SK-N-SH treated with all-trans-retinoic acid at 6 μM for 48 hours (cell line): Measurements from ENCODE around the gene NUP210.

ENCODE experiments used
- ESRRG ChIP-seq: fragments of 250-450 bp; sonication (Bioruptor Pico); IDR thresholded peaks from 2 replicates; pipeline ENCODE4 v1.6.1; 2021; ENCODE audit warnings: mild to moderate bottlenecking
- RARB ChIP-seq: fragments of 250-450 bp; sonication (Bioruptor Pico); IDR thresholded peaks from 2 replicates; pipeline ENCODE4 v1.8.0; 2021; ENCODE audit warnings: mild to moderate bottlenecking, moderate library complexity
- TOX ChIP-seq: fragments of 250-450 bp; sonication (Bioruptor Pico); IDR thresholded peaks from 2 replicates; pipeline ENCODE4 v1.8.0; 2021; ENCODE audit warnings: mild to moderate bottlenecking, moderate library complexity, borderline replicate concordance
- ZC3H10 ChIP-seq: fragments of 250-450 bp; sonication (Bioruptor Pico); IDR thresholded peaks from 2 replicates; pipeline ENCODE4 v1.5.1; 2021; ENCODE audit warnings: mild to moderate bottlenecking, moderate library complexity
- ZFP3 ChIP-seq: fragments of 250-450 bp; sonication (Bioruptor Pico); IDR thresholded peaks from 2 replicates; pipeline ENCODE4 v1.5.0; 2020; ENCODE audit warnings: mild to moderate bottlenecking, moderate library complexity
- ZFP30 ChIP-seq: fragments of 450-650 bp; formaldehyde crosslinking; IDR thresholded peaks from 2 replicates; pipeline ENCODE4 v1.5.0; 2022; ENCODE audit warnings: mild to moderate bottlenecking, moderate library complexity
- ZNF70 ChIP-seq: fragments of 450-650 bp; formaldehyde crosslinking; IDR thresholded peaks from 2 replicates; pipeline ENCODE4 v1.5.0; 2020; ENCODE audit warnings: mild to moderate bottlenecking, moderate library complexity
- TF ChIP-seq, protein P1 (sequence below): fragments of 250-450 bp; sonication (Bioruptor Pico); IDR thresholded peaks from 2 replicates; pipeline ENCODE4 v1.8.0; 2020; ENCODE audit warnings: mild to moderate bottlenecking, moderate library complexity, borderline replicate concordance

DNA sequence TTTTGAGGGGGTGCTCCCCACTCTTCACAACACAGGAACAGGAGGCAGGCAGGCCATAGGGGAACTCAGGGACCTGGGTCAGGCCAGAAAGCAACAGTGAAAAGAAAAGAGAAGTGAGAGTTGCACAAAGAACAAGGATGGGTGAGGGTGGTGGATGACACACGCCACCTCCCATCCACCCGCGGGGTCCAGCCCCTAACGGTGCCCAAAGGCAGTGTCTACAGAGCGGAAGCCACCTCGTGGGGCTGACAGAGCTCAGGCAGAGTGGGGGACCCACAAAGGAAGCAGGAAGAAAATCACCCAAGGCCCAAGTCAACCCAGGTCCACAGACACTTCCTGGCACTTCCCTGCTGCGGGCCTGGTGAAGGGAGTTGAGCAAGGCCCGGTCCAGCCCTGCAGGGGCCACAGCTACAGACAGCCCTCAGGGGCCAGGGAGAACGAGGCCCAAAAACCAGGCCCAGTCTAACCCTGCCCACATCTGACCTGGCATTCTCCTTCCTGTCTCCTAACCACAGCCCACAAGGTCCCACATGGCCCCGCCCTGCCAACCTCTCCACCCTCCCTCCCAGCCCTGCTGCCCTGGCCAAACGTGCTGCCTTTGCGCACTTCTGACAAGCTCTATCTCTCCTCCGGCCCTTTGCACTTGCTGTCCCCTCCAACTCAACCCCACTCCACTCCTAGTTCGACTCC lies 5.9 kb downstream of the NUP210 start:
- no peak for TF ChIP-seq ZFP30
- TF ChIP-seq TOX = no peak
- no peak for TF ChIP-seq RARB (CRISPR knock-in tag)
- TF ChIP-seq, protein P1, sequence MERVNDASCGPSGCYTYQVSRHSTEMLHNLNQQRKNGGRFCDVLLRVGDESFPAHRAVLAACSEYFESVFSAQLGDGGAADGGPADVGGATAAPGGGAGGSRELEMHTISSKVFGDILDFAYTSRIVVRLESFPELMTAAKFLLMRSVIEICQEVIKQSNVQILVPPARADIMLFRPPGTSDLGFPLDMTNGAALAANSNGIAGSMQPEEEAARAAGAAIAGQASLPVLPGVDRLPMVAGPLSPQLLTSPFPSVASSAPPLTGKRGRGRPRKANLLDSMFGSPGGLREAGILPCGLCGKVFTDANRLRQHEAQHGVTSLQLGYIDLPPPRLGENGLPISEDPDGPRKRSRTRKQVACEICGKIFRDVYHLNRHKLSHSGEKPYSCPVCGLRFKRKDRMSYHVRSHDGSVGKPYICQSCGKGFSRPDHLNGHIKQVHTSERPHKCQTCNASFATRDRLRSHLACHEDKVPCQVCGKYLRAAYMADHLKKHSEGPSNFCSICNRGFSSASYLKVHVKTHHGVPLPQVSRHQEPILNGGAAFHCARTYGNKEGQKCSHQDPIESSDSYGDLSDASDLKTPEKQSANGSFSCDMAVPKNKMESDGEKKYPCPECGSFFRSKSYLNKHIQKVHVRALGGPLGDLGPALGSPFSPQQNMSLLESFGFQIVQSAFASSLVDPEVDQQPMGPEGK (CRISPR knock-in tag) = no peak
- no peak for TF ChIP-seq ZNF70 (CRISPR knock-in tag)
- TF ChIP-seq ZFP3 = no peak
- no peak for TF ChIP-seq ZC3H10 (CRISPR knock-in tag)
- no peak for TF ChIP-seq ESRRG
